HG03139 (cell line): Measurements from ENCODE around the gene ADCK1.
"Not testable (repeated sequence)": the region's sequence is repeated elsewhere in the genome, so short reads cannot be mapped to it uniquely, and the experiment has no call there.

Experiments
- ATAC-seq: cut with Tn5 transposase; IDR thresholded peaks from one replicate; pipeline ENCODE4 v1.9.1; 2021; ENCODE audit not compliant: unreplicated experiment

The ADCK1 gene

DNA sequence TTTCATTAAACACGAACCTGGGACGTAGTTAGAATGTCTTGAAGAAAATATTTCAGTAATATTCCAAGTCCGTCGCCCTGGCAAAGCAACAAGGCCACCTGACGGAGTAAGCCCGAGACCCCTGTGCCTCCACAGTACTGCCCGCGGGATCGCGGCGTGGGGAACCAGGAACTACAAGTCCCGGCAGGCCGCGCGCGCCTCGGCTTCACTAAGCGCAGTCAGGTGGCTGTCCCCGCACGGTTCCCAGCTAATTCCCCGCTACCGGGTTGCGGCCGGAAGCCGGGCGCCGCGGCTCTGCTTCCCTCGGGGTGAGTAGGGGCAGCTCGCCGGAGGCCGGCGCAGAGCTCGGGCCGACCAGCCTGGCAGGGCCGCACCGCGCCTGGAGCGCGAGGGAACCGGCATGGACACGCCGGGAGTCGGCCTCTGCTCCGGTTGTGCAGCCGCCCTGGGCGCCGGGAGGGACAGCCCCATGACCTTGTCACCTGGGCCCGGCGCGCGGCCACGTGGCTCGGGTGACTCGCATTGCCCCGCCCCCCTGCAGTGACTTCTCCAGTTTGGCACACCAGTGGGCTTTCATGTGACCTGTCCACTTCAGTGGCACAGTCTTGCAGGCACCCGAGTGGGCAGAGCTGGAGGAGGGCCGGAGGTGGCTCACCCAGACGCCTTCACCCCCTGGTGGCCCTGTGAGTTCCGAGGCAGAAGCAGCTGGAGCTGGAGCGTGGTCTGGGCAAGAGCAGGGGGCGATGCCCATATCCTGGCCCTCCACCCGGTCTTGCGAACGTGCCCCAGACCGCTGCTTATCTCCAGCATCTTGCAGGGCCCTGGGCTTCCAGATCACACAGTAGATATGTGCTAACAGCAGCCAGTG is at the start of gene ADCK1:
TSS of gene ADCK1 (plus strand) at position 247 of the 868 bp plus-strand sequence. CDS start 18,870 bp downstream, outside the sequence.
- peak; percentile 90 for ATAC-seq

DNA sequence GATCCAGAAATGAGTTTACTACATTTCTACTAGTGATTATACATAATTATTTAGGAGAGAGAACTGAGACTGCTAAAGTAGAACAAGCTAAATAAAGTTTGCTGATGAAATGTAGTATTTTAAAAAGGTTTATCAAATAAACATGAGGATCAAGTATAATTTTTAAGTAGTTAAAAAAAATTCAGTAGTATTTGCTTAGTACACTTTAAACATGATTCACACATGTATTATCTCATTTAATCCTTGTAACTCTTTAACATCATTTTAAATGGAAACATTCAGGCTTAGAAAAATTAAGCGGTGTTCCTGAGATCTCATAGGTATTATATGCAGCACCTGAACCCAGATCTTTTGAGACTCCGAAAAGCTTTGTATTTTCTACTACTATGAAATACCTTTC is 47.6 kb upstream of the ADCK1 start:
- no peak for ATAC-seq

- ATAC-seq = no peak
Measured at GRCh38 chr14:77752799-77753516, 47.0 kb upstream of the ADCK1 start.

DNA sequence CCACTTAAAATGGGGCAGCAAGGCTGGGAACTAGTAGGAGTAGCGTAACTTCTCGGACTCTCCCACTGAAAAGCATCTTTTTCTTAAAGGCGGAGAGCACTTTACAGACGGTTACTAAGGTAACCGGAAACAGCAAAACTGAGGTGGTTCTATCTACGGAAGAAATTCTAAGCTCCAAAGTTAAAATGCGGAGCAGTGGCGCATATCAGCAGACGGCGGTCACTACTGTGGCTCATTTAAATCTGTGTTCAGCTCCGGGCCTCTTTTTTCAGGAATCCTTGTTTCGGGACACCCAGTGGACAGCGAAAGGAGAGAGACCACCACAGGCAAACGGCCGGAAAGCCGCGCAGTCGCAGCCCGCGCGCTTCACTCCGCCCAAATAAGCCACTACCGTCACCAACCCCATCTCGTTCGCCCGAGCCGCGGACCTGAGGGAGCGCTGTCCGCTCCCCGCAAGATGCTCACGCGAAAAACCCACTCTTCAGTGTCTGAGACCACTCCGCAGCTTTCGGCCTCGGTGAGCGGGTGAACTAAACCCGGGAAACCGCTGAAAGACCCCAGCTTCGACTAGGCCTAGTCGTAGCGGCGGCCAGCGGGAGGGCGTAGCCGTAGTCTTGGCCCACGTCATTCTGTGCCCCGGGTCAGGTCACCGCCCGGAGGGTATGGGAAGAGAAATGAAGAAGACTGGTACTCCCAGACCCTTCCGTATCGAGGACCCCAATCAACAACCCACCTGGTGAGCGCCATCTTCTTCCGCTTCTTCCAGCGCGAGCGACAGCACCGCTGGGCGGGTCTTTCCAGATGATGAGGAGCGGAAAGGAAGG is 39.3 kb upstream of the ADCK1 start, which contains the start of gene SNW1:
TSS of gene SNW1 (minus strand) at position 776 of the 824 bp plus-strand sequence. CDS start at position 747, 29 bp downstream.
- ATAC-seq = peak; percentile 95

- ATAC-seq = peak; percentile 22
Measured at GRCh38 chr14:77761205-77761931, 38.5 kb upstream of the ADCK1 start.

DNA sequence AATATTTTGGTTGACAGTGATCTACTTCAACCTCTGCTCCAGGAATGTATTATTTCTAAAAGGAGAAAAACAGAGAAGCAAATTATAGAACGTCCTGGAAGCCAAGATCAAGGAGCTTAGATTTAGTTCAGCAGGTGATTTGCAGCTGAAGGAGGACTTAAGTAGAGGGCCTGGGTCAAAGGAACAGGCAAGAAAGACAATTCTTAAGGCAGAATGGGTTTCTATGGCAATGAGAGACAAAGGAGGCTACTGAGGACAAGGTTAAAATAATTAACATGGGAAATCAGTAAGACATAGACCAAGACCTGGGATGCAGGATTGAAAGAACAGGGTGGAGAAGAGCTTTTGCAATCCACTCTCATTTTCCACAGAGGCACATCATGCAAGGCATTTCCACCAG is 36.6 kb upstream of the ADCK1 start:
- ATAC-seq = no peak

GRCh38 chr14:77763978-77764377 is 35.9 kb upstream of the ADCK1 start:
- no peak for ATAC-seq

- ATAC-seq = not testable (repeated sequence)
Measured at GRCh38 chr14:77768442-77769069, 31.4 kb upstream of the ADCK1 start.

- not testable (repeated sequence) for ATAC-seq
Measured at GRCh38 chr14:77773966-77774365, 25.9 kb upstream of the ADCK1 start.

GRCh38 chr14:77782202-77782601 is 17.7 kb upstream of the ADCK1 start:
- ATAC-seq = no peak

- no peak for ATAC-seq
Measured at GRCh38 chr14:77786148-77786547, 13.8 kb upstream of the ADCK1 start.

- no peak for ATAC-seq
Measured at GRCh38 chr14:77790566-77791224, 9.2 kb upstream of the ADCK1 start.

DNA sequence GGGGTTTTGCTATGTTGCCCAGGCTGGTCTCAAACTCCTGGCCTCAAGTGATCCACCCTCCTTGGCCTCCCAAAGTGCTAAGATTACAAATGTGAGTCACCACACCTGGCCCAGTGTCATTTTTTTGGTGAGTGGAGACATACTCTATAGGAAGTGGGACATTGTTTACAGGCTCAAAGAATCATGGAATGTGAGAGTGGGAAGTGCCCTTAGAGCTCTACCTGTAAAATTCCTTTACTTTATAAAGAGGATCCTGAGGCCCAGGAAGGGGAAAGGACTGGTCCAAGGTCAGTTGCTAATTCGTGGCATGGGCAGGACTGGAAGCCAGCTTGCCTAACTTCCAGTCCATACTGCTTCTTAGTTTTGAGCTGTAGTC is 8.7 kb upstream of the ADCK1 start:
- no peak for ATAC-seq

DNA sequence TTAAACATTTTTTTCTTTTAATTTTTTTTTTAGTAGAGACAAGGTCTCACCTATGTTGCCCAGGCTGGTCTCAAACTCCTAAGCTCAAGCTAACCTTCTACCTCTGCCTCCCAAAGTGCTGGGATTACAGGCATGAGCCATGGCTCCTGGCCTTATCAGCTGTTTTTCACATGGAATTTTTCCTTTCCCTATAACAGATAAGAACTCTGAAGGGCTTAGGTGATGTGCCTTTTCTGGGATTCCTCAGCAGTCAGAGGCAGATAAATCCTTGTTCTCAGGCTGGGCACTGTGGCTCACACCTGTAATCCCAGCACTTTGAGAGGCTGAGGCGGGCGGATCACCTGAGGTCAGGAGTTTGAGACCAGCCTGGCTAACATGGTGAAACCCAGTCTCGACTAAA is 6.7 kb upstream of the ADCK1 start:
- ATAC-seq = not testable (repeated sequence)

DNA sequence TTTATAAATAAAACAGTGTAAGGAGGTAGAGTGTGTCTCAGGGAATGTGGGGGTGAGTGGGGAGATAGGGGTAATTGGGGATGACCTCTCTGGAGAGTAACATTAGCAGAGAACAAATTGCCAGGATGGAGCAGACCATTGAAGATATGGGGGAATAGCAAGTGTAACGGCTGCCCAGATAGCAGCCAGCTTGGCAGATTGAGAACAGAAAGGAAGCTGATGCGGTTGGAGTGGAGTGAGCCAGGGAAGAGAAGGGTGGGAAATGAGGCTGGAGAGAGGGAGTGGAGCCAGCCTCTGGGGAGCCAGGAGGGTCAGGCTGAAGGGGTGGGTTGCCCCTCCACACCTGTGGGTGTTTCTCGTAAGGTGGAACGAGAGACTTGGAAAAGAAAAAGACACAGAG is 5.6 kb upstream of the ADCK1 start:
- no peak for ATAC-seq

DNA sequence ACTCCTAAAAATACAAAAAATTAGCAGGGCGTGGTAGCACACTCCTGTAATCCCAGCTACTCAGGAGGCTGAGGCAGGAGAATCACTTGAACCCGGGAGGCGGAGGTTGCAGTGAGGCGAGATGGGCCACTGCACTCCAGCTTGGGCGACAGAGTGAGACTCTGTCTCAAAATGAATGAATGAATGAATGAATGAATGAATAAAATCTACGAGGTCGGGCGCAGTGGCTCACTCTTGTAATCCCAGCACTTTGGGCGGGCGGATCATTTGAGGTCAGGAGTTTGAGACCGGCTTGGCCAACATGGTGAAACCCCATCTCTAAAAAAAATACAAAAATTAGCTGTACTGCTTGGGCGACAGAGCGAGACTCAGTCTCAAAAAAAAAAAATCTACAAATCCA is 453 bp upstream of the ADCK1 start:
- not testable (repeated sequence) for ATAC-seq

- ATAC-seq = no peak
Measured at GRCh38 chr14:77800814-77801213, 905 bp downstream of the ADCK1 start.

DNA sequence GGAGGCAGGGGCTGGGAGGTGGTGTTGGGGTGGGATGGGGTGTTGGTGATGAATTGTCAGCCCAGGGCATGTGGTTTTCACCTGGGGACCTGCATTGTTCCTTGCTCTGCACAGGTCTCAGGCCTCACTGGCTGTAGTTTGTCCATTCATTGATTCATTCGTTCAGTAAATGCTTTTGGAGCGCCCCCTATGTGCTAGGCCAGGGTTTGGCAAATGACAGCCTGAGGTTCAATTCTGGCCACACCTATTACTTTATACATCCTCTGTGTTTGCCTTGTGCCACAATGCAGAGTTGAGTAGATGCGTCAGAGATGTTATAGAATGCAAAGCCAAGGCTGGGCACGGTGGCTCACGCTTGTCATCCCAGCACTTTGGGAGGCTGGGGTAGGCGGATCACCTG is 4.7 kb downstream of the ADCK1 start:
- ATAC-seq = no peak

DNA sequence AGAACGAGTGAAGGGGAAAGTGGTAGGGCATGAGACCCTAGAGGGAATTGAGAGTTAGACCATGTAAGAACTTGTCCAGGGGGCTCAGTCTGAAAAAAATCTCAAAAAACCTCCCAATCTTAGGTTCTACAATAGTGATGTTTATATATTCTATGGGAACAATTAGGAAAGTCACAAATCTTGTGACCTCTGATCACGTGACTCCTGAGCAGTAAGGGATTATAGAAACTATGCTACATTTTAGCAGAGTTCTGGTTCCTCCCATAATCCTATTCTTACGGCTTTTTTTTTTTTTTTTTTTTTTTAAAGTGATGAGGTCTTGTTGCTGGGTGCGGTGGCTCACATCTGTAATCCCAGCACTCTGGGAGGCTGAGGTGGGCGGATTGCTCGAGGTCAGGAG is 5.8 kb downstream of the ADCK1 start:
- ATAC-seq = no peak

DNA sequence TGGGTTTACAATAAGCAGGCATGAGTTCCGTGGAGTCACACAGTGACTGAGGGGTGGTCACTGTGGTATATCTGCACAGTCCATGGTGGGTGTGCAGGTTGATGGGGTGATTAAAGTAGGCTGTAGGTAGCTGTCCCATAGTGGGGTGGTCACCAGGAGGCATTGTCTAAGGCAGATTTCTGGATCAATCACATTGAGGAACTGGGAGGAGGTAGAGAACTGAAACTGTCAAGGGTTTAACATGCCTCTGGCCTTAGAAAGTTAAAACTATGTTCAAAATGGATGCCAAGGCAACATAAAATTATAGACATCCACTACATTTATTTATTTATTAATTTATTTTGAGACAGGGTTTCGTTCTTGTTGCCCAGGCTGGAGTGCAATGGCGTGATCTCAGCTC is 8.3 kb downstream of the ADCK1 start:
- ATAC-seq = no peak
